Fibroblast of villous mesenchyme (primary cell): ENCODE measurements around the gene ASIC3. TPM values are rescaled to one million over a fixed set of nuclear protein-coding genes. Genes with fewer than 3 reads are reported as not detected.

ENCODE experiments used
- total RNA-seq: library from RNA; depleted of rRNA; stranded (reverse); fragments of >200 nt; gene quantifications from 2 replicates; pipeline ENCODE4 v1.2.3, GENCODE V29; 2012

ASIC3 gene
- total RNA-seq, 1 donor, result under 0.01 TPM

Other genes starting within 250 kb of the ASIC3 start
- 0.43 TPM in 1 of 2 replicates, not detected in the other for gene TMEM176B, start 248.2 kb upstream of the ASIC3 start, total RNA-seq
- gene TMEM176A, start 247.8 kb upstream of the ASIC3 start, total RNA-seq, result under 0.01 TPM in 1 of 2 replicates, not detected in the other
- gene AOC1, start 196.0 kb upstream of the ASIC3 start, total RNA-seq, result not detected in 2 replicates
- 0.64 and 2.6 TPM in 2 replicates for gene KCNH2, start 70.2 kb upstream of the ASIC3 start, total RNA-seq
- gene NOS3, start 57.5 kb upstream of the ASIC3 start, total RNA-seq, result 1.3 and 3.5 TPM in 2 replicates
- gene ATG9B, start 24.0 kb upstream of the ASIC3 start, total RNA-seq, result under 0.01 and 0.32 TPM in 2 replicates
- gene ABCB8, start 20.1 kb upstream of the ASIC3 start, total RNA-seq, result 35.4 and 36.4 TPM in 2 replicates
- gene CDK5, start 9.4 kb downstream of the ASIC3 start, total RNA-seq, result 22.2 and 22.9 TPM in 2 replicates
- 85.5 and 102 TPM in 2 replicates for gene SLC4A2, start 11.1 kb downstream of the ASIC3 start, total RNA-seq
- 87.2 and 103 TPM in 2 replicates for gene FASTK, start 32.3 kb downstream of the ASIC3 start, total RNA-seq
- 17.7 and 21.6 TPM in 2 replicates for gene TMUB1, start 35.0 kb downstream of the ASIC3 start, total RNA-seq
- 59.2 and 83.8 TPM in 2 replicates for gene AGAP3, start 37.9 kb downstream of the ASIC3 start, total RNA-seq
- gene GBX1, start 119.2 kb downstream of the ASIC3 start, total RNA-seq, result not detected in 2 replicates
- not detected in 2 replicates for gene ASB10, start 138.7 kb downstream of the ASIC3 start, total RNA-seq
- gene H2BK1, start 162.0 kb downstream of the ASIC3 start, total RNA-seq, result not detected in 2 replicates
- gene ABCF2, start 178.7 kb downstream of the ASIC3 start, total RNA-seq, result 47.7 and 70.0 TPM in 2 replicates
- gene CHPF2, start 184.0 kb downstream of the ASIC3 start, total RNA-seq, result 80.9 and 90.7 TPM in 2 replicates
- gene SMARCD3, start 200.2 kb downstream of the ASIC3 start, total RNA-seq, result 32.0 and 49.3 TPM in 2 replicates